Panc1 (cell line): ENCODE results near the gene PCAT7. TPM values are rescaled to one million over a fixed set of nuclear protein-coding genes. Genes with fewer than 3 reads are reported as not detected.

ENCODE experiments used
- ATAC-seq: fragments of 200-7000 bp; cut with Tn5 transposase; 2 replicates; pipeline ENCODE4 v1.9.1; 2020; ENCODE audit warnings: mild to moderate bottlenecking, moderate library complexity
- BruUV-seq: library from RNA; stranded (reverse); fragments of 400-500 nt; replicated peaks from 2 replicates; lab custom pipeline; 2021; lab: Mats Ljungman, UMichigan
- CTCF ChIA-PET: fragments of 300-600 bp; sonication (Branson Sonifier 250); formaldehyde crosslinking; loops from one replicate; lab custom pipeline; 2022; ENCODE audit warnings: antibody characterized with exemption; lab: Charles Lee
- POLR2A ChIA-PET: fragments of 300-600 bp; sonication (Branson Sonifier 250); formaldehyde crosslinking; loops from one replicate; lab custom pipeline; 2022; ENCODE audit warnings: antibody characterized with exemption; lab: Charles Lee
- DNase-seq: peaks from one replicate; pipeline ENCODE4 v3.0.0-alpha.2; 2010; ENCODE audit warnings: low read depth, low spot score
- H3K27ac ChIP-seq: 2 replicates; pipeline ENCODE4 v1.5.1; 2011; ENCODE audit warnings: mild to moderate bottlenecking, low read length, inconsistent platforms
- H3K27me3 ChIP-seq: fragments of 200-500 bp; sonication (Bioruptor generic); 2 replicates; pipeline ENCODE4 v1.6.0; 2014; ENCODE audit warnings: low read length, inconsistent platforms; ENCODE audit not compliant: control insufficient read depth, insufficient read depth
- H3K36me3 ChIP-seq: fragments of 200-500 bp; sonication (Bioruptor generic); 2 replicates; pipeline ENCODE4 v1.5.1; 2014; ENCODE audit warnings: inconsistent platforms, mild to moderate bottlenecking, low read length, moderate library complexity; ENCODE audit not compliant: control insufficient read depth, insufficient read depth
- H3K4me1 ChIP-seq: 2 replicates; pipeline ENCODE4 v1.5.1; 2011; ENCODE audit warnings: inconsistent platforms, mild to moderate bottlenecking, low read length, moderate library complexity; ENCODE audit not compliant: control insufficient read depth, insufficient read depth
- H3K4me3 ChIP-seq, 2 experiments: 2 replicates each; pipeline ENCODE4 v1.5.1; 2011 to 2012; ENCODE audit warnings: low read depth in 2 of 2, low read length in 2 of 2, mild to moderate bottlenecking in 2 of 2, inconsistent platforms in 1 of 2, moderate library complexity in 1 of 2
- H3K9me3 ChIP-seq: fragments of 200-500 bp; sonication (Bioruptor generic); 2 replicates; pipeline ENCODE4 v1.5.1; 2014; ENCODE audit warnings: low read depth, mild to moderate bottlenecking, inconsistent platforms, low read length, moderate library complexity; ENCODE audit not compliant: control insufficient read depth, insufficient read depth
- CTCF ChIP-seq: fragments of 450-650 bp; IDR thresholded peaks from 2 replicates; pipeline ENCODE4 v1.5.1; 2017; ENCODE audit warnings: mild to moderate bottlenecking
- POLR2AphosphoS5 ChIP-seq: IDR thresholded peaks from 2 replicates; pipeline ENCODE4 v1.6.1; 2012; ENCODE audit warnings: mild to moderate bottlenecking, low read depth, low read length, moderate library complexity
- REST ChIP-seq, 2 experiments: IDR thresholded peaks; 2 replicates each; pipeline ENCODE4 v1.6.1; 2011 to 2012; ENCODE audit warnings: low read depth in 2 of 2, control low read depth in 1 of 2, low read length in 1 of 2, mild to moderate bottlenecking in 1 of 2, moderate library complexity in 1 of 2; ENCODE audit not compliant: insufficient read depth in 1 of 2
- SIN3A ChIP-seq: IDR thresholded peaks from 2 replicates; pipeline ENCODE4 v1.6.1; 2012; ENCODE audit warnings: low read depth, mild to moderate bottlenecking, low read length, moderate library complexity, borderline replicate concordance; ENCODE audit not compliant: insufficient read depth
- TCF7L2 ChIP-seq: IDR thresholded peaks from 2 replicates; pipeline ENCODE4 v1.6.1; 2011; ENCODE audit warnings: mild to moderate bottlenecking, low read depth, low read length, inconsistent platforms
- in situ Hi-C: cut with HindIII; loops from 2 replicates; pipeline ENCODE4 v1.10.0; 2016; ENCODE audit warnings: low sequenced_read_pairs, low pct_unique_long_range_greater_than_20kb
- intact Hi-C: fragments of 100-400 bp; cut with micrococcal nuclease; formaldehyde crosslinking; loops from one replicate; pipeline ENCODE4 v1.10.0; 2022; ENCODE audit not compliant: unreplicated experiment
- total RNA-seq: library from RNA; stranded (reverse); gene quantifications from one replicate; pipeline ENCODE4 v1.2.1, GENCODE V29; 2021; ENCODE audit not compliant: unreplicated experiment

Gene PCAT7
- total RNA-seq, 1 experiment from 2014 or later: 0.59 TPM

GRCh38 chr9:94533155-94533554, 21.7 kb upstream of the PCAT7 start:
- Histone ChIP-seq H3K27me3 (no peaks in the 10 kb centered on the region), H3K27ac (no peak overlapping the region), H3K4me1 (no peaks in the 10 kb centered on the region), H3K36me3 (no peaks in the 10 kb centered on the region), H3K9me3 (no peaks in the 10 kb centered on the region), H3K4me3 (no peak overlapping the region)
- POLR2A ChIA-PET: no interaction called here
- BruUV-seq: no TSS peak
- no peak for ATAC-seq
- intact Hi-C loops: no loop called here
- TF ChIP-seq POLR2AphosphoS5 (no peak), TCF7L2 (no peak), REST (IDR thresholded peaks at IDR 0.05; ENCODE audit: insufficient read depth in 1 of 2, low read depth in 2 of 2, low read length in 1 of 2) (no peak), CTCF (no peak), SIN3A (no peak)
- in situ Hi-C loops: no loop called here
- CTCF ChIA-PET: no interaction called here
- no peak for DNase-seq

GRCh38 chr9:94533601-94534000, 21.3 kb upstream of the PCAT7 start:
- no peak for ATAC-seq
- no TSS peak for BruUV-seq
- Histone ChIP-seq H3K4me3 (no peak overlapping the region), H3K27ac (no peak overlapping the region), H3K9me3 (no peaks in the 10 kb centered on the region), H3K4me1 (no peaks in the 10 kb centered on the region), H3K27me3 (no peaks in the 10 kb centered on the region), H3K36me3 (no peaks in the 10 kb centered on the region)
- in situ Hi-C loops (no loop called here), intact Hi-C loops (no loop called here)
- CTCF ChIA-PET: no interaction called here
- TF ChIP-seq REST (IDR thresholded peaks at IDR 0.05; ENCODE audit: insufficient read depth in 1 of 2, low read depth in 2 of 2, low read length in 1 of 2): no peak
- no peak for TF ChIP-seq SIN3A
- no peak for TF ChIP-seq TCF7L2
- no peak for TF ChIP-seq CTCF
- no peak for TF ChIP-seq POLR2AphosphoS5
- DNase-seq: no peak
- POLR2A ChIA-PET: no interaction called here
